GM12874 (cell line): Measurements from ENCODE around the gene NID1.

Experiments used
- CTCF ChIP-seq: IDR thresholded peaks from 2 replicates; pipeline ENCODE4 v1.5.1; 2011; ENCODE audit warnings: low read depth, mild to moderate bottlenecking, control low read depth, low read length, moderate library complexity; ENCODE audit not compliant: insufficient read depth

NID1 gene

GRCh38 chr1:236007781-236008180 is 57.1 kb downstream of the NID1 start:
- no peak for TF ChIP-seq CTCF

GRCh38 chr1:236002572-236002971 is 62.3 kb downstream of the NID1 start:
- no peak for TF ChIP-seq CTCF

GRCh38 chr1:236002025-236002390 is 62.9 kb downstream of the NID1 start:
- TF ChIP-seq CTCF, result no peak

- no peak for TF ChIP-seq CTCF
Measured at GRCh38 chr1:236000781-236001180, 64.1 kb downstream of the NID1 start.

GRCh38 chr1:235999259-235999925 is 65.5 kb downstream of the NID1 start:
- no peak for TF ChIP-seq CTCF

GRCh38 chr1:235998812-235999211 is 66.1 kb downstream of the NID1 start:
- TF ChIP-seq CTCF, result no peak

- no peak for TF ChIP-seq CTCF
Measured at GRCh38 chr1:235997931-235998330, 67.0 kb downstream of the NID1 start.

GRCh38 chr1:235997049-235997448 is 67.8 kb downstream of the NID1 start:
- TF ChIP-seq CTCF, result no peak
